Naive thymus-derived CD8-positive, alpha-beta T cell (primary cell): ENCODE data around the gene HMGN4. TPM values are rescaled to one million over a fixed set of nuclear protein-coding genes. Genes with fewer than 3 reads are reported as not detected.
A peak's percentile ranks its signal among the peaks of the same experiment; 100 is the strongest.

Source experiments
- ATAC-seq, 2 donors: fragments of 150-1000 bp; cut with Tn5 transposase in 1 of 2; sonication (Bioruptor Pico), chemical (Tn5 transposase) in 1 of 2; 1 replicate in 1 of 2; 2 replicates in 1 of 2; pipeline ENCODE4 v1.10.0; 2021; ENCODE audit warnings: mild to moderate bottlenecking in 2 of 2, moderate library complexity in 2 of 2
- POLR2A ChIA-PET: fragments of 350-600 bp; sonication (Branson Sonifier 250); formaldehyde crosslinking; loops from one replicate; lab custom pipeline; 2021; ENCODE audit warnings: antibody characterized with exemption; lab: Charles Lee
- DNase-seq, 10 donors: peaks; one replicate each; pipeline versions ENCODE4 v3.0.0 to v3.0.0-alpha.2; 2020 to 2022
- H3K27ac Mint-ChIP-seq, 10 donors: one replicate each; pipeline ENCODE4 v1.8.0; 2020 to 2022; ENCODE audit warnings: mild to moderate bottlenecking in 10 of 10, mixed read lengths in 10 of 10, moderate library complexity in 4 of 10, inconsistent platforms in 1 of 10
- H3K27me3 Mint-ChIP-seq, 5 donors: one replicate each; pipeline ENCODE4 v1.8.0; 2021 to 2022; ENCODE audit warnings: mixed read lengths in 5 of 5
- H3K36me3 Mint-ChIP-seq, 3 donors: one replicate each; pipeline ENCODE4 v1.8.0; 2020 to 2022; ENCODE audit warnings: mixed read lengths in 3 of 3, mild to moderate bottlenecking in 2 of 3, inconsistent platforms in 1 of 3
- H3K4me1 Mint-ChIP-seq, 4 donors: one replicate each; pipeline ENCODE4 v1.8.0; 2021 to 2022; ENCODE audit warnings: mixed read lengths in 4 of 4
- H3K4me3 Mint-ChIP-seq, 10 donors: one replicate each; pipeline ENCODE4 v1.8.0; 2020 to 2022; ENCODE audit warnings: mild to moderate bottlenecking in 10 of 10, mixed read lengths in 10 of 10, moderate library complexity in 6 of 10, inconsistent platforms in 1 of 10
- H3K9me3 Mint-ChIP-seq, 9 donors: one replicate each; pipeline ENCODE4 v1.8.0; 2020 to 2022; ENCODE audit warnings: mixed read lengths in 9 of 9, mild to moderate bottlenecking in 3 of 9, inconsistent platforms in 1 of 9, moderate library complexity in 1 of 9
- polyA plus RNA-seq, 3 donors: library from polyadenylated mRNA; unstranded; fragments of 300-500 nt; fragmentation: Illumina TruSeq; gene quantifications; one replicate each; pipeline ENCODE4 v1.2.3, GENCODE V29; 2021
- total RNA-seq, 8 experiments: library from RNA in 2 of 8; stranded (reverse) in 2 of 8; gene quantifications; one replicate each; pipeline ENCODE4 v1.2.3 and lab custom pipeline; 2021 to 2026

Gene HMGN4
- total and polyA plus RNA-seq, 5 experiments from 2014 or later, result 73.3 to 183 (median 110) TPM

- Mint-ChIP-seq H3K4me1 (peaks cover 18 to 51% (median 49%) of the 10 kb centered on the region in 4 donors), H3K9me3 (peaks cover 0 to 6% (median 0%) of the 10 kb centered on the region in 9 donors), H3K4me3 (no peak overlapping the region), H3K27ac (no peak overlapping the region), H3K27me3 (peaks cover 0 to 3% (median 0%) of the 10 kb centered on the region in 5 donors), H3K36me3 (peaks cover 0 to 2% (median 0%) of the 10 kb centered on the region in 3 donors)
- POLR2A ChIA-PET, result no interaction called here
- no peak for DNase-seq
- ATAC-seq, result no peak
Observed at GRCh38 chr6:26524722-26525370, 13.3 kb upstream of the HMGN4 start.

GRCh38 chr6:26525838-26526237 is 12.3 kb upstream of the HMGN4 start:
- POLR2A ChIA-PET, result interaction anchor here (1.0 kb wide), 1 partner anchor 11 kb away, joined by 5 read pairs; no protein-coding TSS in a partner anchor

GRCh38 chr6:26526928-26527327 is 11.2 kb upstream of the HMGN4 start:
- ATAC-seq (no peak), DNase-seq (no peak)
- Mint-ChIP-seq H3K9me3 (no peaks in the 10 kb centered on the region), H3K4me3 (no peak overlapping the region), H3K27me3 (no peaks in the 10 kb centered on the region), H3K4me1 (peaks cover 17 to 50% (median 50%) of the 10 kb centered on the region in 4 donors), H3K27ac (no peak overlapping the region), H3K36me3 (no peaks in the 10 kb centered on the region)
- POLR2A ChIA-PET, result interaction anchor here (1.0 kb wide), 1 partner anchor 10 kb away, joined by 5 read pairs; no protein-coding TSS in a partner anchor

More at GRCh38 chr6:26525838-26526237, 12.3 kb upstream of the HMGN4 start:
- DNase-seq (no peak), ATAC-seq (no peak)
- Mint-ChIP-seq H3K4me1 (peaks cover 18 to 48% (median 47%) of the 10 kb centered on the region in 4 donors), H3K27ac (no peak overlapping the region), H3K9me3 (peaks cover 0 to 6% (median 0%) of the 10 kb centered on the region in 9 donors), H3K36me3 (peaks cover 0 to 2% (median 0%) of the 10 kb centered on the region in 3 donors), H3K27me3 (peaks cover 0 to 2% (median 0%) of the 10 kb centered on the region in 5 donors), H3K4me3 (no peak overlapping the region)

GRCh38 chr6:26530203-26530602 is 8.0 kb upstream of the HMGN4 start:
- H3K27ac Mint-ChIP-seq, result peak overlapping the region in 7 of 10 donors; percentile 6 to 93 (median 60)
- no peak overlapping the region for H3K4me3 Mint-ChIP-seq
- H3K27me3 Mint-ChIP-seq, result peaks cover 0 to 4% (median 0%) of the 10 kb centered on the region in 5 donors
- H3K36me3 Mint-ChIP-seq, result peaks cover 0 to 3% (median 3%) of the 10 kb centered on the region in 3 donors
- DNase-seq, result no peak
- ATAC-seq, result no peak
- peaks cover 0 to 5% (median 0%) of the 10 kb centered on the region in 9 donors for H3K9me3 Mint-ChIP-seq
- H3K4me1 Mint-ChIP-seq, result peaks cover 23 to 53% (median 50%) of the 10 kb centered on the region in 4 donors
- POLR2A ChIA-PET, result interaction anchor here (0.6 to 1.2 kb wide), 3 partner anchors 55 to 326 kb away, joined by 3 read pairs; a partner anchor contains a TSS

- Mint-ChIP-seq H3K36me3 (peaks cover 0 to 3% (median 3%) of the 10 kb centered on the region in 3 donors), H3K27me3 (peaks cover 0 to 4% (median 0%) of the 10 kb centered on the region in 5 donors), H3K27ac (peak overlapping the region; percentile 91 to 99 (median 94)), H3K4me1 (peaks cover 27 to 59% (median 57%) of the 10 kb centered on the region in 4 donors), H3K9me3 (peaks cover 0 to 5% (median 0%) of the 10 kb centered on the region in 9 donors), H3K4me3 (peak overlapping the region in 8 of 10 donors; percentile 1 to 99 (median 97))
- POLR2A ChIA-PET, result interaction anchor here (0.7 to 3.0 kb wide), 9 partner anchors 8 to 947 kb away, joined by 3 to 58 read pairs (median 4); no protein-coding TSS in a partner anchor
- no peak for ATAC-seq
- DNase-seq, result no peak
Observed at GRCh38 chr6:26531897-26532296, 6.3 kb upstream of the HMGN4 start.

- Mint-ChIP-seq H3K4me1 (peaks cover 36 to 67% (median 62%) of the 10 kb centered on the region in 4 donors), H3K27me3 (peaks cover 0 to 12% (median 0%) of the 10 kb centered on the region in 5 donors), H3K4me3 (peak overlapping the region; percentile 91 to 99 (median 97)), H3K27ac (peak overlapping the region; percentile 91 to 99 (median 94)), H3K36me3 (peaks cover 0 to 5% (median 5%) of the 10 kb centered on the region in 3 donors), H3K9me3 (peaks cover 0 to 12% (median 0%) of the 10 kb centered on the region in 9 donors)
- DNase-seq (peak; percentile 68 to 97 (median 94)), ATAC-seq (peak; percentile 49 to 51)
- POLR2A ChIA-PET, result interaction anchor here (0.6 to 3.0 kb wide), 19 partner anchors 9 to 1547 kb away, joined by 3 to 58 read pairs (median 4); partner anchors contain the start of genes BTN2A1 and ZNF165
Observed at GRCh38 chr6:26532699-26533531, 5.3 kb upstream of the HMGN4 start.

- peaks cover 0 to 6% (median 5%) of the 10 kb centered on the region in 3 donors for H3K36me3 Mint-ChIP-seq
- peaks cover 40 to 64% (median 58%) of the 10 kb centered on the region in 4 donors for H3K4me1 Mint-ChIP-seq
- POLR2A ChIA-PET, result interaction anchor here (0.6 to 3.0 kb wide), 17 partner anchors 10 to 513 kb away, joined by 3 to 58 read pairs (median 4); partner anchors contain the start of gene BTN2A1
- peak overlapping the region; percentile 91 to 99 (median 97) for H3K4me3 Mint-ChIP-seq
- H3K27me3 Mint-ChIP-seq, result peaks cover 0 to 13% (median 0%) of the 10 kb centered on the region in 5 donors
- no peak for ATAC-seq
- DNase-seq, result no peak
- peaks cover 0 to 12% (median 0%) of the 10 kb centered on the region in 9 donors for H3K9me3 Mint-ChIP-seq
- peak overlapping the region in 9 of 10 donors; percentile 92 to 99 (median 95) for H3K27ac Mint-ChIP-seq
Observed at GRCh38 chr6:26533532-26533931, 4.6 kb upstream of the HMGN4 start.

- H3K4me1 Mint-ChIP-seq, result peaks cover 35 to 70% (median 61%) of the 10 kb centered on the region in 4 donors
- POLR2A ChIA-PET, result interaction anchor here (0.6 to 4.4 kb wide), 5 partner anchors 13 to 1329 kb away, joined by 5 to 82 read pairs (median 13); no protein-coding TSS in a partner anchor
- peaks cover 0 to 13% (median 0%) of the 10 kb centered on the region in 5 donors for H3K27me3 Mint-ChIP-seq
- ATAC-seq (no peak), DNase-seq (no peak)
- peak overlapping the region in 2 of 10 donors; percentile 57 to 67 for H3K27ac Mint-ChIP-seq
- peaks cover 0 to 12% (median 0%) of the 10 kb centered on the region in 9 donors for H3K9me3 Mint-ChIP-seq
- H3K4me3 Mint-ChIP-seq, result peak overlapping the region in 2 of 10 donors; percentile 38 to 44
- H3K36me3 Mint-ChIP-seq, result peaks cover 0 to 6% (median 5%) of the 10 kb centered on the region in 3 donors
Observed at GRCh38 chr6:26534681-26535465, 3.3 kb upstream of the HMGN4 start.

GRCh38 chr6:26536571-26537159 is 1.5 kb upstream of the HMGN4 start:
- peak in 6 of 10 donors; percentile 10 to 49 (median 28) for DNase-seq
- POLR2A ChIA-PET, result interaction anchor here (0.6 to 4.4 kb wide), 31 partner anchors 8 to 1222 kb away, joined by 3 to 82 read pairs (median 6); partner anchors contain the start of gene BTN3A3
- peak overlapping the region; percentile 89 to 99 (median 97) for H3K4me3 Mint-ChIP-seq
- H3K4me1 Mint-ChIP-seq, result peaks cover 39 to 77% (median 66%) of the 10 kb centered on the region in 4 donors
- no peak for ATAC-seq
- H3K36me3 Mint-ChIP-seq, result peaks cover 0 to 23% (median 5%) of the 10 kb centered on the region in 3 donors
- peak overlapping the region; percentile 91 to 100 (median 98) for H3K27ac Mint-ChIP-seq
- H3K27me3 Mint-ChIP-seq, result peaks cover 0 to 13% (median 0%) of the 10 kb centered on the region in 5 donors
- peaks cover 0 to 12% (median 0%) of the 10 kb centered on the region in 9 donors for H3K9me3 Mint-ChIP-seq

- H3K9me3 Mint-ChIP-seq, result peaks cover 0 to 12% (median 0%) of the 10 kb centered on the region in 9 donors
- ATAC-seq, result peak; percentile 59 to 68
- POLR2A ChIA-PET, result interaction anchor here (0.6 to 4.4 kb wide), 51 partner anchors 9 to 1356 kb away, joined by 3 to 82 read pairs (median 5); partner anchors contain the start of gene BTN3A3
- peak overlapping the region; percentile 91 to 100 (median 98) for H3K27ac Mint-ChIP-seq
- H3K4me1 Mint-ChIP-seq, result peaks cover 34 to 75% (median 65%) of the 10 kb centered on the region in 4 donors
- DNase-seq, result peak; percentile 71 to 96 (median 92)
- peaks cover 0 to 13% (median 0%) of the 10 kb centered on the region in 5 donors for H3K27me3 Mint-ChIP-seq
- H3K4me3 Mint-ChIP-seq, result peak overlapping the region; percentile 89 to 99 (median 97)
- peaks cover 0 to 26% (median 5%) of the 10 kb centered on the region in 3 donors for H3K36me3 Mint-ChIP-seq
Observed at GRCh38 chr6:26537160-26537845, 863 bp upstream of the HMGN4 start.
